NCI-H146 treated with DMSO at 0.1 percent for 48 hours (cell line): ENCODE results near the gene UBXN10.

Experiments
- DNase-seq: peaks from one replicate; lab custom pipeline; 2025; ENCODE audit not compliant: unreplicated experiment; lab: John Stamatoyannopoulos, UW

Gene UBXN10

DNA sequence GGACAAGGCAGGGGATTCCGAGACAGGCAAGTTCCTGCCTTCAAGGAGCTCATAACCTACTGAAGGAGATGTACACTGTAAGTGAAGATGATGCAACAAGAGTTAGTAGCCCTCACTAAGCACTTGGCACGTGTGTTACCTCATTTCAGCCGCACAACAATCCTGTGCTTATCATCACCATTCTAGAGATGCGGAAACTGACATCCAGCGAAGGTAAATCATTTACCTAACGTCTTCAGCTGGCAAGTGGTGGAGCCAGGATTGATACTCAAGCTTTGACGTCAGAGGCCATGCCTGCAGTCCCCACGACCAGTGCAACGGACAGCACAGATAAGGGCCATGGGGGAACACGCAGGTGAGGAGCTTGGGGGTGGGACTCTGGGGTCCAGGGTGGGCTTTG lies 2.9 kb upstream of the UBXN10 start:
- DNase-seq = no peak

GRCh38 chr1:20183616-20184271 lies 2.2 kb upstream of the UBXN10 start:
- DNase-seq = no peak

GRCh38 chr1:20184481-20184900 lies 1.4 kb upstream of the UBXN10 start:
- DNase-seq = no peak

DNA sequence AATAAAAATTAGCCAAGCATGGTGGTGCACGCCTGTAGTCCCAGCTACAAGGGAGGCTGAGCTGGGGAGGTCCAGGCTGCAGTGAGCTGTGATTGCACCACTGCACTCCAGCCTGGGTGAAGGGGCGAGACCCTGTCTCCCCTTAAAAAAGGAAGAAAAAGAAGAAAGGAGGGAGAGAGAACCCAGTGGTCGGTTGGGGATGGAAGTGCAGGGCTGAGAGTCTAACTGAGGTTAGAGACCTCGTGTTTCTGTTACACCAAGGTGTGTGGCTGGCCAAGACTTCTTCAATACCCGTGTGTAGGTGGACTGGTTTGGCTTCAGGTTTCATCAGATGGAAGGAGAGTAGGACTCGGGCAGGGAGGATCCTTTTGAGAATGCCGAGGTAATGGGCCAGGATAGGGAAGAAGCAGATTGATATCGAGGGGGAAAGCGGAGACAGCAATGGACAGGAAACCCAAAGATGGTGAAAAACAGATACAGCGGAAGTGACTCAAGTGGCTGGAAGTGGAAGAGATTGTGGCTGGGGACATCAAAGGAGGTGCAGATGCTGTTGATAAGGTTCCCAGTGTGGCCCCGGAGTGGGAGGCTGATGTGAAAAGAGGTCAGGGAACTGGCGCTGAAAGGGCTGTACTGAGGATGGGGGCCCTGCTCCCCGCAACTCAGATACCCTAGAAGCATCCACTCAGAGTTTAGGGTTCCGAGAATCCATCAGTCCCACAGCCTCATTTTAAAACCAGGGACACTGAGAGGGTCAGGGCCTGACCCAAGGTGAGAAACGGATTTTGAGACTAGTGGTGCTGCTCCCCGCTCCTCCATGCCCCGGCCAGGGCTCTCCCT lies 681 bp upstream of the UBXN10 start:
- no peak for DNase-seq

- DNase-seq = no peak
These were observed 1.4 kb downstream of the UBXN10 start for GRCh38 chr1:20187103-20187812.

DNA sequence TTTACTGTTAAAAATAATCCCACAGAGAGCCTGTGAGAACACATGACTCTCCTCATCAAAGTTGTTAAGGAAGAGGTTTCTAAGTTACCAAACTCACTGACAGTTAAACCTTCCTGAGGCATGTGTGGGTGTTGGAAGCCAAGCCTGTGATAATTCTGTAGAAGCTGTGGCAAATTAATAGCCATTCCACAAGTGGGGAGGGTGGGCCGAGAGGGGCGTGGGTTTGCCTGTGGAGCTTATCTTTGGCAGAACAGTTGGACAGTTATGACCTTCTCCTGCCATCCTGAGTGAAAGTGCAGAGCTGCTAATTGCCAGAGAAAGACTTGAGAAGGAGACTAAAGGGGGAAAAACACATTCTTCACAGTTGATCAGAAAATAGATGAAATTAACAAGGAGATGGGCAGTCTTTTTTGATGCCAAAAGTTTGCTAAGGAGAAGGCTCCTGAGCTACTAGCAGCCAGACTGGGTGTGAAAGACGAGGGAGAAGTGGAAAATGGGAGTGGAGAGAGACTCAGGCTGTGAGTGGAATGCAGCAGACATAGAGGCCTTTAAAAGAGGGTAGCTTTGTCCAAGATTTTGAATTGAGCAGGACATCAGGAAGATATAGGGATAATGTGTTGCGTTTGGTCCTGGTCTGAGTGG lies 2.0 kb downstream of the UBXN10 start:
- no peak for DNase-seq

DNA sequence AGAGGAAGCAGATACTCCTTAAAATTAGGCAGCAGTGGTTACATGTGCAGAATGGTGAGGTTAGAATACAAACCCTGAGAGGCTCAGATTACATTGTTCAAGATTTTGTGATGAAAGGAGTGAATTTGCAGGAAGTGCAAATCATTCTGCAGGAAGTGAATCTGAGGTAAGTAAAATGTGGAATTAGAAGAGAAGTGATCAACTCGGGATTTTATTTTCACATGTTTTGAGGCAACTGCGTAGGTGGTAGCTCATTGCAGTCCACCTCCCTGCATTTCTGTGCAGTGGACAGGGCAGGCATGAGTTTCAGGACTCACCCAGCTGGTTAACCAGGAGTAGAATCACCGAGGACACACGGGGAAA lies 2.5 kb downstream of the UBXN10 start:
- no peak for DNase-seq

DNA sequence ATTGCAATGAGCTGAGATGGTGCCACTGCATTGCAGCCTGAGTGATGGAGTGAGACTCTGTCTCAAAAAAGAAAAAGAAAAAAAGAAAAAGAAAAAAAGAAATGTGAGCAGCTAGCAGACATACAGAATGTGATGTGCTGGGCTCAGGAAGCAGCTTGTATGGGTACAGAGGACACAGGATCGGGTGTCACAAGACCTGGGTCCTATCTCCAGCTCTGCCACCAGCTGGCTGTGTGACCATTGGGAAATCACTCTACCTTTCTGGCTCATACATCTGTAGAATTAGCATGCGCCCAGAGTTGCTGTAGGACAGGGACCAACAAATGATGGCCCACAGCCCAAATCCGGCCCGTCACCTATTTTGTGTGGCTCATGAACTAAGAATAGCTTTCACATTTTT lies 3.8 kb downstream of the UBXN10 start:
- no peak for DNase-seq

DNA sequence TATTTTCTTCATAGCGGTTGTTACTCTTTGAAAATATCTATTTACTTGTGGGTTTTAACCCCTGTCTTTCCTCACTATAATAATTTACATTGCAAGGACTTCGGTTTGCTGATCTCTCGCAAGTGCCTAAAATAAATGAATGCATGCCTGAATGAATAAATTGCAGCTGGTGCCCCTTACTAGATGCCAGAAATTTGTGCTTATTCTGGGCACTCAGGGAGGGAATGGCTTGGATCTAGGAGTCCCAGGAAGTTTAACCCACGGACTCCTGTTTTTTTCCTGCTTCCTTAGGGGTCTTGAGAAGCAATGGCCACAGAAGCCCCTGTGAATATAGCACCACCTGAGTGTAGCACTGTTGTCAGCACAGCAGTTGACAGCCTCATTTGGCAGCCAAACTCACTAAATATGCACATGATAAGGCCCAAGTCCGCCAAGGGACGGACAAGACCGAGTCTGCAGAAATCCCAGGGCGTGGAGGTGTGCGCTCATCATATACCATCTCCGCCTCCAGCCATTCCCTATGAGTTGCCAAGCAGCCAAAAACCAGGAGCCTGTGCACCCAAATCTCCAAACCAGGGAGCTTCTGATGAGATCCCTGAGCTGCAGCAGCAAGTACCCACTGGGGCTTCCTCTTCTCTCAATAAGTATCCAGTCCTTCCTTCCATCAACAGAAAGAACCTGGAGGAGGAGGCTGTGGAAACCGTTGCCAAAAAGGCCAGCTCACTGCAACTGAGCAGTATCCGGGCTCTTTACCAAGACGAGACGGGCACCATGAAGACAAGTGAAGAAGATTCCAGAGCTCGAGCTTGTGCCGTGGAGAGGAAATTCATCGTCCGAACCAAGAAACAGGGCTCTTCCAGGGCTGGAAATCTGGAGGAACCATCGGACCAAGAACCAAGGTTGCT lies 4.6 kb downstream of the UBXN10 start:
- no peak for DNase-seq

GRCh38 chr1:20191266-20191825 lies 5.5 kb downstream of the UBXN10 start:
- no peak for DNase-seq

- DNase-seq = no peak
These were observed 6.5 kb downstream of the UBXN10 start for GRCh38 chr1:20192364-20192763.

DNA sequence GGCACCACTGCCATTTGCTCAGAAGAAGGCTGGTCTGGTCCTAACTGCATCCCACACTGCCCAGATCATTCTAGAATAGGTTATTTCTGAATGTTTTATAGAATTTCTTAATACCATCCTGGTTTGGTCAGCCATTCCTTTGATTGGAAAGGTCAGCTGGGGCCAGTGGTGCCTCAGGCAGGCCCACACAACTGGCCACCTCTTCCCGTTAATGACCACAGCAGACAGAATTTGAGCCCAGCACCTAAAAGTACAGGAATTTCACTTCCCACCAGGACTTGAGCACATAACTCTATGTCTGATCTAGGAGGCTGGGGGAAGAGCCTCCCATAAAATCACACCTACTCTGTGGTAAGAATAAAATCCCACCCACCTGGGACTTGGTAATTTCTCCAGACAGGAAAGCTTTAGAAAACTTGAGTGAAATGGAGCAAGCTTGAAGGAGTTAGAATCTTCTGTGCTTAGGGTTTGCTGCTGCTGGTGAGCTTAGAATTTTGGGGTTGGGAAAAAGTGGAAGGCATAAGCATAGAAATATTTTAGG lies 7.0 kb downstream of the UBXN10 start:
- no peak for DNase-seq

GRCh38 chr1:20194224-20194623 lies 8.3 kb downstream of the UBXN10 start:
- DNase-seq = no peak

DNA sequence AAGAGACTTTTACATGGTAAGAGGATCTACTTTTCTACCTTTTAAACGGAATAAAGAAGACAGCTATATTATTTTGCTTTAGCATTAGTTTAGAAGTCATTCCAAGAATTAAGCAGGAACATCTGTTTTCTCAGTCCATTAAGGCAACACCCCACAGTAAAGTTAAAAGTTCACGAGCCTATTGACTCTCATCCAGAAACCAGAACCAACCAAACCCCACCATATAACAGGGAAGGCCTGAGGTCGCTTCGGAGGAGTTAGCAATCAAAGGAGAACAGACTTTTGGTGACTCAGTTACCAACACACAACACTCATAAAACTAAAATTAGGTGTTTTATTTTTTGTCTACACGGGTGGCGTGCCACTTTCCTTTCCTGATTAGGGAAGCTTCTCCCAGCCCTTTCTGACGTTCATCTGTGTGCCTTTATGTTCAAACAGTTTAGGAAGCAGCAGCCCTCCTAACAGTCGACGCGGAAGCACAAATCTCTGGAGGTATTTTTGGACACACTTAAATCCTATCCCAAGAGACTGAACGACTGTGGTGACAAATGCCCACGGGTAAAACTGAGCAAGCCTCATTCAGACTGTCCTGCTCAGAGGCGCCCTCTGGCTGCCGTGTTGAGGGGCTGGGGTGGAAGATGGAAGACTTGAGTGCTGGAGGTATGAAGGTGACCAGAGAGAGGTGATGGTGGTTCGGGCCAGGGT lies 9.0 kb downstream of the UBXN10 start:
- no peak for DNase-seq

DNA sequence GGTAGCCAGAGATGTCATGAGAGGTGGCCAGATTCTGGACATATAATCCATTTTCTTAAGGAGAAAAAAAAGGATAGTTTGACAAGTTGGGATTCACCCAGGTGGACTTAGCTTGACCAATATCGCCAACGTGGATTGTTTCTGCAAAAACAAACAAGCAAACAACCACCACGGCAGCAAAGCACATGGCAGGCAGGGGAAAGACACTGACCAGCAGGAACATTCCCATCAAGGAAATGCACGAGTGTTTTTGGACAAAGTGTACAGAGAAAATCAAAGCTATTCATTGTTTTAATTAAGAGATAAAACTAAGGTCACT lies 9.5 kb downstream of the UBXN10 start:
- DNase-seq = no peak

GRCh38 chr1:20197329-20197791 lies 11.5 kb downstream of the UBXN10 start:
- no peak for DNase-seq

- no peak for DNase-seq
These were observed 12.4 kb downstream of the UBXN10 start for GRCh38 chr1:20198296-20198695.

DNA sequence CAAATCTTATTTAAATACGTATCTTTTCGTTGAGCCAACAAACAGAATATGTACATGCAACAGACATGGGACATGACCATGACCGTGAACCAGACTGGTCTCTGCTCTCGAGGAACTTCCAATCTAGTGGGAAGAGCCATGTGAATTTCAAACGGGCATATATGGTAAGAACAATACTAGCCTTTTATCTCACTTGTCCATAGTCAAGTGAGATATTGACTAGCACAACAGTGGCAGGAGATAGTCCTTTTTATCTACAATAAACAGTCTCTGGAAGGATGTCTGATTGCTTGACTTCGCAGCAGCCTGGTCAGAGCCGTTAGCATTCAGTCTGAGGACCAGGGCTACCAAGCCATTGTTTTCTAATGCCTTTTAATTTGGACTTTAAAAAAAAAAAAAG lies 13.0 kb downstream of the UBXN10 start:
- DNase-seq = no peak

GRCh38 chr1:20199403-20199802 lies 13.5 kb downstream of the UBXN10 start:
- no peak for DNase-seq
